Fibroblast of lung (primary cell): Measurements from ENCODE around the gene MICAL2.

Source experiments
- EZH2 ChIP-seq: IDR thresholded peaks from 2 replicates; pipeline ENCODE4 v1.5.1; 2012; ENCODE audit warnings: low read length, control low read depth, mild to moderate bottlenecking; ENCODE audit errors: missing control alignments
- TF ChIP-seq, protein P1 (sequence below), 2 donors: IDR thresholded peaks in 1 of 2; conservative IDR thresholded peaks in 1 of 2; 1 replicate in 1 of 2; 2 replicates in 1 of 2; pipeline ENCODE4 v1.5.1; 2011 to 2012; ENCODE audit warnings: low read length in 2 of 2, control low read depth in 1 of 2, inconsistent platforms in 1 of 2, low read depth in 1 of 2, mild to moderate bottlenecking in 1 of 2

DNA sequence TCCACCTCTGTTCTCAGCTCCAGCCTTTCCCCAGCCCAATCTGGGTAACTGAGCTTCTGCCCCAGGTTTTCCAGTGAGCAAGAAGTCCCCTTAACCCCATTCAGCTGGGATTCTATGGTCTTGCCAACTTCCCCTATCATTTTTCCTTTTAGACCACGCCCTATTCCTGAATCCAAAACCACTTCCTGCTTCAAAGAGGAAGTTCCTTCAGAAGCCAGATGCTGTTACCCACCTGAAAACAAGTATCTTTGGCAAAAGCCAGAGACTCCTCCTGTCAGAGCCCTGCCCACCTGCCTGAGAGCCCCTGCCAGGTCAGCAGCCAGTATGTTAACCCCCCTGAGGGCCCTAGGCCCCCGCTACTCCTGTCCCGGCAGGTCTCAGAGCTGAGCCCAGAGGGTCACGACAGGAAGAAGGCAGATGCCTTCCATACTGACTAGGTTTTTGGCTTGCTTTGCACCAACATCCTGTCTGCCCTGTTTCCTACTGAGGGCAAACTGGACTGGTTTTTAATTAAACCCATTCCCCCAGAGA, 20.3 kb upstream of the MICAL2 start:
- TF ChIP-seq, protein P1, sequence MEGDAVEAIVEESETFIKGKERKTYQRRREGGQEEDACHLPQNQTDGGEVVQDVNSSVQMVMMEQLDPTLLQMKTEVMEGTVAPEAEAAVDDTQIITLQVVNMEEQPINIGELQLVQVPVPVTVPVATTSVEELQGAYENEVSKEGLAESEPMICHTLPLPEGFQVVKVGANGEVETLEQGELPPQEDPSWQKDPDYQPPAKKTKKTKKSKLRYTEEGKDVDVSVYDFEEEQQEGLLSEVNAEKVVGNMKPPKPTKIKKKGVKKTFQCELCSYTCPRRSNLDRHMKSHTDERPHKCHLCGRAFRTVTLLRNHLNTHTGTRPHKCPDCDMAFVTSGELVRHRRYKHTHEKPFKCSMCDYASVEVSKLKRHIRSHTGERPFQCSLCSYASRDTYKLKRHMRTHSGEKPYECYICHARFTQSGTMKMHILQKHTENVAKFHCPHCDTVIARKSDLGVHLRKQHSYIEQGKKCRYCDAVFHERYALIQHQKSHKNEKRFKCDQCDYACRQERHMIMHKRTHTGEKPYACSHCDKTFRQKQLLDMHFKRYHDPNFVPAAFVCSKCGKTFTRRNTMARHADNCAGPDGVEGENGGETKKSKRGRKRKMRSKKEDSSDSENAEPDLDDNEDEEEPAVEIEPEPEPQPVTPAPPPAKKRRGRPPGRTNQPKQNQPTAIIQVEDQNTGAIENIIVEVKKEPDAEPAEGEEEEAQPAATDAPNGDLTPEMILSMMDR (conservative IDR thresholded peaks at IDR 0.05 in 1 of 2, IDR thresholded peaks at IDR 0.05 in 1 of 2; ENCODE audit: low read depth in 1 of 2, low read length in 2 of 2): no peak
- TF ChIP-seq EZH2: no peak
